Astrocyte of the cerebellum (primary cell): ENCODE data around the gene SNAPC4.

Experiments used
- DNase-seq: peaks from one replicate; pipeline ENCODE4 v3.0.0-alpha.2; 2011; ENCODE audit warnings: low read depth
- H3K4me3 ChIP-seq: 2 replicates; pipeline ENCODE4 v1.5.1; 2011; ENCODE audit warnings: mild to moderate bottlenecking, low read depth, low read length, moderate library complexity
- in situ Hi-C: cut with HindIII; loops from 2 replicates; pipeline ENCODE4 v1.10.0; 2017; ENCODE audit warnings: low sequenced_read_pairs
- TF ChIP-seq, protein P1 (sequence below): IDR thresholded peaks from 2 replicates; pipeline ENCODE4 v1.5.1; 2012; ENCODE audit warnings: low read length, low read depth, moderate library complexity, mild to moderate bottlenecking; ENCODE audit errors: missing control alignments

The SNAPC4 gene

DNA sequence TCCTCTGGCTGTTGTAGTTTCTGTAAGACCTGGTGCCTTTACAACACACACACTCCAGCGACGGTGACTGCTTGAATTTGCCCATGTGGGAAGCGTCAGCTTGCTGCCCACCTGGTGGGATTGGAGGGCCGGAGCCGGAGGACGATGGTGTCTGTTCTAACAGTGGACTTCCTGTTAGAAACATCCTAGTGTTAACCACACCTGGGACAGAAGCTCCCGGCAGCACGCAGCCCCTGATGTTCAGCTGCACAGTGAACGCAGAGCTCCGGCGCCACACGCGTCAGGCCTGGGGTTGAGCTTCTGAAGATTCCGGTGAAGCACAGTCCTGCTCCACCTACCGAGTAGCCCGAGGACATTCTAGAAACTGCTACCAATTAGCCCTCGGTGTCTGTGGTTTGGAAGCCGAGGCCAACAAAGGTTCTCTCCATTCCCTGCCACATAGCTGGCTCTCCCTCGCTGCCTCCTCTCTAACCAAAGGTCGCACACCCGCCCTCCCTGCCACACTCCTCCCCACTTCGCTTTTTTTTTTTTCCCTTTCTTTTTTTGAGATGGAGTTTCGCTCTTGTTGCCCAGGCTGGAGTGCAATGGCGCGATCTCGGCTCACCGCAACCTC lies 24.9 kb upstream of the SNAPC4 start:
- H3K4me3 ChIP-seq: no peak overlapping the region
- TF ChIP-seq, protein P1, sequence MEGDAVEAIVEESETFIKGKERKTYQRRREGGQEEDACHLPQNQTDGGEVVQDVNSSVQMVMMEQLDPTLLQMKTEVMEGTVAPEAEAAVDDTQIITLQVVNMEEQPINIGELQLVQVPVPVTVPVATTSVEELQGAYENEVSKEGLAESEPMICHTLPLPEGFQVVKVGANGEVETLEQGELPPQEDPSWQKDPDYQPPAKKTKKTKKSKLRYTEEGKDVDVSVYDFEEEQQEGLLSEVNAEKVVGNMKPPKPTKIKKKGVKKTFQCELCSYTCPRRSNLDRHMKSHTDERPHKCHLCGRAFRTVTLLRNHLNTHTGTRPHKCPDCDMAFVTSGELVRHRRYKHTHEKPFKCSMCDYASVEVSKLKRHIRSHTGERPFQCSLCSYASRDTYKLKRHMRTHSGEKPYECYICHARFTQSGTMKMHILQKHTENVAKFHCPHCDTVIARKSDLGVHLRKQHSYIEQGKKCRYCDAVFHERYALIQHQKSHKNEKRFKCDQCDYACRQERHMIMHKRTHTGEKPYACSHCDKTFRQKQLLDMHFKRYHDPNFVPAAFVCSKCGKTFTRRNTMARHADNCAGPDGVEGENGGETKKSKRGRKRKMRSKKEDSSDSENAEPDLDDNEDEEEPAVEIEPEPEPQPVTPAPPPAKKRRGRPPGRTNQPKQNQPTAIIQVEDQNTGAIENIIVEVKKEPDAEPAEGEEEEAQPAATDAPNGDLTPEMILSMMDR: no peak
- DNase-seq: no peak
- in situ Hi-C loops: no loop called here

DNA sequence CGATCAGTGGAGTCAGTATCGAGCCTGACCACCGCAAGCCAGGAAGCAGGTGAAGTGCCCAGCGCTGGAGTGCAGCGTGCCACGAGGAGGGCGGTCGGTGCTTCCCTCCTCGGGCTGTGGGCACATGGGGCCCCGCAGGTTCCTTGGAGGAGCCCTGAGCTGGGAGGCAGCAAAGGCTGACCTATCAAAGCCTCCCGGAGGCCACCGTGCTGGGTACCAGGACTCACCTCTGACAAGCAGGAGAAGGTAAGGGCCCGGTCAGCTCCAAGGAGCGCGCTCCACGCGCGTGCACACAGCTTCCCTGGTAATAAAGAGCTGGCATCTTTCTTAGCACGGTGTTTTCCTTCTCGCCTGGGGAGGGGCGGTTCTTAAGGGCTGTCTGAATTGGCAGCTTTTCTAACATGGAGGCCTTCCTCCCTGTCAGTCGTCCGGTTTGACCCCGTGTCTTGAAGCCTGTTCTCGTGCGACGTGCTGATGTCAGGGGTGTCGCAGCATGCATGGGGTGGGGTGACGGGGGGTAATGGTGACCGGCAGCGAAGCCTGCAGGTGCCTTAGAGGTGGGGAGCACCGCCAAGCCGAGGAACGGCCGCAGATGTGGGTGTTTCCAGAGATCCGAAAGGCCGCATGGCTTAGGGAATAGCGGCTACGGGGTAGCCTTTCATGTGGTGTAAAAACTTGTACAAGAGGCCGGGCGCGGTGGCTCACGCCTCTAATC lies 23.6 kb upstream of the SNAPC4 start:
- DNase-seq: no peak
- in situ Hi-C loops: no loop called here
- no peak overlapping the region for H3K4me3 ChIP-seq
- TF ChIP-seq, protein P1: no peak

DNA sequence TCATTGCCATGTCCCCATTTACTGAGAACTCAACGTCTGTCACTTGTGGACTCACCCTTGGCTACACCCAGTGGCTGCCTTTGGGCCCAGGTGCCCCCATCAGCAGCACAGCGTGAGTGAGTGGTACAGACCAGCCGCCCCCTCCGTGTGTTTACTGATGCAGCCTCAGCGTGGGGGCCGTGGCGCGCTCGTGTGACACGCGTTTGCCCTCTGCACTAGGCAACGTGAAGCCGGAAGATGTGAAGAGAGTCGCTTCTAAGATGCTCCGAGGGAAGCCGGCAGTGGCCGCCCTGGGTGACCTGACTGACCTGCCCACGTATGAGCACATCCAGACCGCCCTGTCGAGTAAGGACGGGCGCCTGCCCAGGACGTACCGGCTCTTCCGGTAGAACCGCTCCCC lies 22.9 kb upstream of the SNAPC4 start:
- TF ChIP-seq, protein P1: no peak
- in situ Hi-C loops: no loop called here
- no peak overlapping the region for H3K4me3 ChIP-seq
- DNase-seq: no peak

DNA sequence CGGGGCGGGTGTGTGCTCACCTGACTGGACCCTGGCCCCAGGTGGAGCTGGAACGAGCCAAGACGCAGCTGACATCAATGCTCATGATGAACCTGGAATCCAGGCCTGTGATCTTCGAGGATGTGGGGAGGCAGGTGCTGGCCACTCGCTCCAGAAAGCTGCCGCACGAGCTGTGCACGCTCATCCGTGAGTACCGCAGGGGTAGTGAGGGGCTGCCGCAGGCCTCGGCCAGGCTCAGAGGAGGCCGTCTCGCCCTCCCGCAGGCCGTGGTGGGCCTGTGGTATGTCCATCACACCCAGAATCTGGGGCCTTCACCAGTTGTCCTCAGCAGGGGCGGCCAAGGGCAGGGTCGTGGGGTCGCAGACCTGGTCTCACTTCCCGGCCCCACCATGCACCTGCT lies 21.8 kb upstream of the SNAPC4 start:
- no peak overlapping the region for H3K4me3 ChIP-seq
- TF ChIP-seq, protein P1: no peak
- in situ Hi-C loops: no loop called here
- DNase-seq: no peak

DNA sequence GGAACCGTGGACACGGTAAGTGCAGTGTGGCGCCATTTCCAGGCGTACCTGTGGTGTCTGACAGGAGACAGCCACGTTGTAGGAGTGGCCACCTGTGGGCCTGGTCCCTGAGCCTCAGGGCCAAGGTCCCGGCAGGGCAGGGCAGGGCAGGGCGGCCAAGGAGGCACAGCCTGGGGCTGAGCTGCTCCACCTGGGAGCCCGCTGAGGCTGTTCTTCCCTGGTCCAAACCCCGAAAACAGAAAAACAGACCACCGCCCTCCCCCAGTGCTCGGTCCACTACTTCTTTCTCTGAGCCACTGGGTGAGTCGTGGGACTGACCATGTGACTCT lies 19.1 kb upstream of the SNAPC4 start:
- in situ Hi-C loops: no loop called here
- TF ChIP-seq, protein P1: no peak
- H3K4me3 ChIP-seq: no peak overlapping the region
- DNase-seq: no peak

DNA sequence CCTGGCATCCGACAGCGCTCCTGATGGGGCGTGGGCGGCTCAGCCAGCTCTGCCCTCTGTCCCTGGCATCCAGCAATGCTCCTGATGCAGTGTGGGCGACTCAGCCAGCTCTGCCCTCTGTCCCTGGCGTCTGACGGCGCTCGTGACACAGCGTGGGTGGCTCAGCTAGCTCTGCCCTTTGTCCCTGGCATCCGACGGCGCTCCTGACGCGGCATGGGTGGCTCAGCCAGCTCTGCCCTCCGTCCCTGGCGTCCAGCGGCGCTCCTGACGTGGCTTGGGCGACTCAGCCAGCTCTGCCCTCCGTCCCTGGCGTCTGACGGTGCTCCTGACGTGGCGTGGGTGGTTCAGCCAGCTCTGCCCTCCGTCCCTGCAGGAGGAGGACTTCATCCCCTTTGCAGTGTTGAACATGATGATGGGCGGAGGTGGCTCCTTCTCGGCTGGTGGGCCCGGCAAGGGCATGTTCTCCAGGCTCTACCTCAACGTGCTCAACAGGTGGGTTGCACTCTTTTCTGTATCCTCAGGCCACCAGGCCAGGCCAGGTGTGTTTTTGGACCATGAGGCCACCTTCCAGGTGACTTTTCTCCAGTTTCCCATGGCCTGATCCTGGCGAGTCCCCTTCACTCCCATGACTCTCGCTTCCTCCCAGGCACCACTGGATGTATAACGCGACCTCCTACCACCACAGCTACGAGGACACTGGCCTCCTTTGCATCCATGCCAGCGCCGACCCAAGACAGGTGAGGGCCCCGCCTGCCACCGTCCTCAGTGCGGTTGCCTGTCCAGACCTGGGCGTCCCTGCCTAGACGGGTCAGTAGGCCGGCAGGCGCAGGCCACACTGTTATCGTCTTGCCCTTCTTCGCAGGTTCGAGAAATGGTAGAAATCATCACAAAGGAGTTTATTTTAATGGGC lies 18.5 kb upstream of the SNAPC4 start:
- in situ Hi-C loops: no loop called here
- H3K4me3 ChIP-seq: no peak overlapping the region
- TF ChIP-seq, protein P1: no peak
- no peak for DNase-seq
